Measurements from ENCODE around the gene NPL. TPM values are rescaled to one million over a fixed set of nuclear protein-coding genes. Genes with fewer than 3 reads are reported as not detected.

Gene NPL
- total RNA-seq, 1 donor from 2014 or later, result 1.8 TPM

GRCh38 chr1:182777386-182777785 is 12.2 kb upstream of the NPL start:
- DNase-seq (ENCODE audit: low read depth, low spot score), result no peak

GRCh38 chr1:182778862-182779261 is 10.7 kb upstream of the NPL start:
- DNase-seq (ENCODE audit: low read depth, low spot score), result no peak

GRCh38 chr1:182779530-182779929 is 10.0 kb upstream of the NPL start:
- DNase-seq (ENCODE audit: low read depth, low spot score), result no peak

GRCh38 chr1:182781841-182782586 is 7.6 kb upstream of the NPL start:
- no peak for DNase-seq (ENCODE audit: low read depth, low spot score)

- DNase-seq (ENCODE audit: low read depth, low spot score), result no peak
These were observed 7.0 kb upstream of the NPL start for GRCh38 chr1:182782587-182782913.

GRCh38 chr1:182783068-182783467 is 6.5 kb upstream of the NPL start:
- DNase-seq (ENCODE audit: low read depth, low spot score), result no peak

- DNase-seq (ENCODE audit: low read depth, low spot score), result no peak
These were observed 4.9 kb upstream of the NPL start for GRCh38 chr1:182784556-182785171.

GRCh38 chr1:182785181-182785580 is 4.4 kb upstream of the NPL start:
- no peak for DNase-seq (ENCODE audit: low read depth, low spot score)

- DNase-seq (ENCODE audit: low read depth, low spot score), result peak; percentile 29
These were observed 3.2 kb upstream of the NPL start for GRCh38 chr1:182786223-182786994.

- DNase-seq (ENCODE audit: low read depth, low spot score), result no peak
These were observed 2.6 kb upstream of the NPL start for GRCh38 chr1:182786995-182787324.

- DNase-seq (ENCODE audit: low read depth, low spot score), result no peak
These were observed 2.0 kb downstream of the NPL start for GRCh38 chr1:182791281-182792179.

GRCh38 chr1:182794091-182794490 is 4.5 kb downstream of the NPL start:
- no peak for DNase-seq (ENCODE audit: low read depth, low spot score)

- no peak for DNase-seq (ENCODE audit: low read depth, low spot score)
These were observed 5.2 kb downstream of the NPL start for GRCh38 chr1:182794676-182795201.

- DNase-seq (ENCODE audit: low read depth, low spot score), result no peak
These were observed 6.1 kb downstream of the NPL start for GRCh38 chr1:182795563-182796228.

- no peak for DNase-seq (ENCODE audit: low read depth, low spot score)
These were observed 12.6 kb downstream of the NPL start for GRCh38 chr1:182802006-182802803.

- DNase-seq (ENCODE audit: low read depth, low spot score), result no peak
These were observed 14.3 kb downstream of the NPL start for GRCh38 chr1:182803846-182804245.

- DNase-seq (ENCODE audit: low read depth, low spot score), result no peak
These were observed 16.6 kb downstream of the NPL start for GRCh38 chr1:182806015-182806678.

GRCh38 chr1:182807907-182808306 is 18.3 kb downstream of the NPL start:
- DNase-seq (ENCODE audit: low read depth, low spot score), result no peak

GRCh38 chr1:182809414-182809957 is 19.9 kb downstream of the NPL start:
- DNase-seq (ENCODE audit: low read depth, low spot score), result no peak
